Stimulated activated CD8-positive, alpha-beta memory T cell treated with anti-CD3 and anti-CD28 coated beads, Interleukin-2, amount 100 ng/mL, for 1 hour (primary cell): Measurements from ENCODE around the gene LRRC10B.

Experiments
- DNase-seq, 2 donors: peaks; one replicate each; pipeline ENCODE4 v3.0.0-alpha.2; 2020; ENCODE audit warnings: low read depth in 2 of 2

LRRC10B gene

GRCh38 chr11:61509043-61510029 is 787 bp downstream of the LRRC10B start:
- DNase-seq, result peak in 1 of 2 donors; percentile 10

- no peak for DNase-seq
These were observed 1.8 kb downstream of the LRRC10B start for GRCh38 chr11:61510166-61510919.

GRCh38 chr11:61510974-61511373 is 2.4 kb downstream of the LRRC10B start:
- DNase-seq, result no peak

- DNase-seq, result no peak
These were observed 2.8 kb downstream of the LRRC10B start for GRCh38 chr11:61511383-61511782.

- DNase-seq, result no peak
These were observed 3.9 kb downstream of the LRRC10B start for GRCh38 chr11:61512435-61512834.

GRCh38 chr11:61513143-61513765 is 4.7 kb downstream of the LRRC10B start:
- DNase-seq, result no peak

- no peak for DNase-seq
These were observed 5.7 kb downstream of the LRRC10B start for GRCh38 chr11:61514050-61514917.

GRCh38 chr11:61515686-61516085 is 7.1 kb downstream of the LRRC10B start:
- no peak for DNase-seq

GRCh38 chr11:61516191-61516590 is 7.6 kb downstream of the LRRC10B start:
- no peak for DNase-seq

- peak; percentile 24 to 41 for DNase-seq
These were observed 8.4 kb downstream of the LRRC10B start for GRCh38 chr11:61516675-61517572.

GRCh38 chr11:61518032-61518795 is 9.7 kb downstream of the LRRC10B start:
- DNase-seq, result no peak

GRCh38 chr11:61522881-61523280 is 14.3 kb downstream of the LRRC10B start:
- no peak for DNase-seq

GRCh38 chr11:61524446-61524845 is 15.9 kb downstream of the LRRC10B start:
- no peak for DNase-seq

GRCh38 chr11:61524963-61525587 is 16.5 kb downstream of the LRRC10B start:
- DNase-seq, result no peak

GRCh38 chr11:61526229-61526628 is 17.7 kb downstream of the LRRC10B start:
- no peak for DNase-seq

GRCh38 chr11:61526956-61527731 is 18.6 kb downstream of the LRRC10B start:
- no peak for DNase-seq

- no peak for DNase-seq
These were observed 19.6 kb downstream of the LRRC10B start for GRCh38 chr11:61528114-61528513.

- DNase-seq, result no peak
These were observed 21.1 kb downstream of the LRRC10B start for GRCh38 chr11:61529537-61530225.
